WTC11 (cell line): ENCODE data around the gene SH2B3. TPM values are rescaled to one million over a fixed set of nuclear protein-coding genes. Genes with fewer than 3 reads are reported as not detected.

Source experiments
- ATAC-seq: fragments of 200-7000 bp; cut with Tn5 transposase; 2 replicates; pipeline ENCODE4 v1.10.0; 2021; ENCODE audit warnings: mild to moderate bottlenecking, moderate library complexity
- CTCF ChIA-PET: fragments of 300-600 bp; sonication (Branson Sonifier 250); formaldehyde crosslinking; loops from one replicate; lab custom pipeline; 2021; ENCODE audit warnings: antibody characterized with exemption; lab: Charles Lee
- POLR2A ChIA-PET: fragments of 350-600 bp; sonication (Branson Sonifier 250); formaldehyde crosslinking; loops from one replicate; lab custom pipeline; 2021; ENCODE audit warnings: antibody characterized with exemption; lab: Charles Lee
- DNase-seq: peaks from one replicate; pipeline ENCODE4 v3.0.0; 2021; ENCODE audit warnings: low spot score
- H3K27ac Mint-ChIP-seq: 2 replicates; pipeline ENCODE4 v1.8.0; 2021; ENCODE audit warnings: mixed read lengths
- H3K27me3 Mint-ChIP-seq: 2 replicates; pipeline ENCODE4 v1.8.0; 2021; ENCODE audit warnings: low read depth, mild to moderate bottlenecking, moderate library complexity, mixed read lengths
- H3K36me3 Mint-ChIP-seq: 2 replicates; pipeline ENCODE4 v1.8.0; 2021; ENCODE audit warnings: mixed read lengths
- H3K4me1 Mint-ChIP-seq: 2 replicates; pipeline ENCODE4 v1.8.0; 2022; ENCODE audit warnings: mixed read lengths
- H3K4me3 Mint-ChIP-seq: 2 replicates; pipeline ENCODE4 v1.8.0; 2021; ENCODE audit warnings: mild to moderate bottlenecking, moderate library complexity, mixed read lengths
- H3K9me3 Mint-ChIP-seq: 2 replicates; pipeline ENCODE4 v1.8.0; 2021; ENCODE audit warnings: mixed read lengths
- AFF4 ChIP-seq: sonication (generic); formaldehyde crosslinking; IDR thresholded peaks from 2 replicates; pipeline ENCODE4 v1.8.1; 2023; ENCODE audit warnings: mild to moderate bottlenecking, missing genetic modification reagents, borderline replicate concordance
- ATF3 ChIP-seq: sonication (generic); formaldehyde crosslinking; conservative IDR thresholded peaks from 2 replicates; pipeline ENCODE4 v1.8.1; 2022; ENCODE audit warnings: mild to moderate bottlenecking, missing genetic modification reagents
- ERG ChIP-seq: fragments of 250-450 bp; sonication (Bioruptor Pico); IDR thresholded peaks from 2 replicates; pipeline ENCODE4 v1.8.0; 2021; ENCODE audit warnings: mild to moderate bottlenecking
- GABPB1 ChIP-seq: sonication (generic); formaldehyde crosslinking; IDR thresholded peaks from 2 replicates; pipeline ENCODE4 v1.8.1; 2023; ENCODE audit warnings: mild to moderate bottlenecking, missing genetic modification reagents
- KAT7 ChIP-seq: sonication (generic); formaldehyde crosslinking; IDR thresholded peaks from 2 replicates; pipeline ENCODE4 v1.8.1; 2023; ENCODE audit warnings: missing genetic modification reagents, mild to moderate bottlenecking, borderline replicate concordance
- NR1H2 ChIP-seq: sonication (generic); formaldehyde crosslinking; IDR thresholded peaks from 2 replicates; pipeline ENCODE4 v1.9.0; 2021; ENCODE audit warnings: mild to moderate bottlenecking, moderate library complexity, missing genetic modification reagents
- SMAD4 ChIP-seq: sonication (generic); formaldehyde crosslinking; IDR thresholded peaks from 2 replicates; pipeline ENCODE4 v1.8.0; 2022; ENCODE audit warnings: mild to moderate bottlenecking, missing genetic modification reagents
- SP1 ChIP-seq: sonication (generic); formaldehyde crosslinking; conservative IDR thresholded peaks from 2 replicates; pipeline ENCODE4 v1.8.1; 2022; ENCODE audit warnings: missing genetic modification reagents
- TCF7 ChIP-seq: sonication (generic); formaldehyde crosslinking; IDR thresholded peaks from 2 replicates; pipeline ENCODE4 v1.8.0; 2022; ENCODE audit warnings: mild to moderate bottlenecking, low read depth, missing genetic modification reagents, moderate library complexity
- TP53 ChIP-seq: sonication (generic); formaldehyde crosslinking; IDR thresholded peaks from 2 replicates; pipeline ENCODE4 v1.8.1; 2023; ENCODE audit warnings: mild to moderate bottlenecking, missing genetic modification reagents
- USF2 ChIP-seq: sonication (generic); formaldehyde crosslinking; IDR thresholded peaks from 2 replicates; pipeline ENCODE4 v1.8.1; 2023; ENCODE audit warnings: mild to moderate bottlenecking, missing genetic modification reagents, moderate library complexity
- ZNF219 ChIP-seq: sonication (generic); formaldehyde crosslinking; IDR thresholded peaks from 2 replicates; pipeline ENCODE4 v1.8.0; 2023; ENCODE audit warnings: missing genetic modification reagents, mild to moderate bottlenecking, borderline replicate concordance
- ZNF317 ChIP-seq: sonication (generic); formaldehyde crosslinking; IDR thresholded peaks from 2 replicates; pipeline ENCODE4 v1.8.1; 2023; ENCODE audit warnings: low read depth, mild to moderate bottlenecking, moderate library complexity, missing genetic modification reagents, borderline replicate concordance
- ZNF416 ChIP-seq: fragments of 250-450 bp; sonication (Bioruptor Pico); IDR thresholded peaks from 2 replicates; pipeline ENCODE4 v1.9.0; 2021; ENCODE audit warnings: mild to moderate bottlenecking, inconsistent platforms
- ZNF423 ChIP-seq: fragments of 250-450 bp; sonication (Bioruptor Pico); IDR thresholded peaks from 2 replicates; pipeline ENCODE4 v2.1.2; 2022; ENCODE audit warnings: mild to moderate bottlenecking, moderate library complexity
- ZNF425 ChIP-seq: fragments of 250-450 bp; sonication (Bioruptor Pico); conservative IDR thresholded peaks from 2 replicates; pipeline ENCODE4 v1.9.0; 2021; ENCODE audit warnings: mild to moderate bottlenecking
- ZNF532 ChIP-seq: fragments of 250-450 bp; sonication (Bioruptor Pico); IDR thresholded peaks from 2 replicates; pipeline ENCODE4 v1.9.0; 2021; ENCODE audit warnings: mild to moderate bottlenecking, borderline replicate concordance
- total RNA-seq: library from RNA; stranded (reverse); gene quantifications from 3 replicates; pipeline ENCODE4 v1.2.3, GENCODE V29; 2021

Gene SH2B3
- total RNA-seq, 1 experiment from 2014 or later = 31.8 TPM

GRCh38 chr12:111462210-111462769 lies 56.6 kb downstream of the SH2B3 start (continued):
- TF ChIP-seq ZNF532 (CRISPR knock-in tag) (no peak), ERG (CRISPR knock-in tag) (no peak)

- TF ChIP-seq ZNF423 (CRISPR knock-in tag) = no peak
- no peak for TF ChIP-seq ZNF425 (CRISPR knock-in tag)
- TF ChIP-seq ZNF416 (CRISPR knock-in tag) = no peak
- TF ChIP-seq SMAD4 (CRISPR knock-in tag) = no peak
- no peak for TF ChIP-seq GABPB1
- no peak for TF ChIP-seq ZNF317 (CRISPR knock-in tag)
- TF ChIP-seq ATF3 (CRISPR knock-in tag) = no peak
- no peak for TF ChIP-seq ZNF219
- no peak for TF ChIP-seq NR1H2 (CRISPR knock-in tag)
- no peak for TF ChIP-seq TCF7 (CRISPR knock-in tag)
- no peak for TF ChIP-seq SP1 (CRISPR knock-in tag)
- TF ChIP-seq AFF4 (CRISPR knock-in tag) = no peak
- TF ChIP-seq TP53 (CRISPR knock-in tag) = no peak
- TF ChIP-seq USF2 (CRISPR knock-in tag) = no peak
- TF ChIP-seq KAT7 (CRISPR knock-in tag) = no peak
- Mint-ChIP-seq H3K4me3 (no peak overlapping the region), H3K4me1 (no peaks in the 10 kb centered on the region), H3K36me3 (peaks cover 50% of the 10 kb centered on the region), H3K9me3 (no peaks in the 10 kb centered on the region), H3K27ac (peak overlapping the region; percentile 39), H3K27me3 (no peaks in the 10 kb centered on the region)
- POLR2A ChIA-PET = interaction anchor here (0.6 kb wide), 1 partner anchor 90 kb away, joined by 3 read pairs; no protein-coding TSS in a partner anchor
- ATAC-seq = no peak
- DNase-seq = no peak
- CTCF ChIA-PET = interaction anchor here (0.8 kb wide), 1 partner anchor 70 kb away, joined by 9 read pairs; no protein-coding TSS in a partner anchor
Measured at GRCh38 chr12:111467092-111467856, 61.6 kb downstream of the SH2B3 start.
